C4-2B (cell line): ENCODE results near the gene CNBD2.

Source experiments
- H3K27ac ChIP-seq: fragments of 450-650 bp; 2 replicates; pipeline ENCODE4 v1.5.1; 2017
- ZFX ChIP-seq: fragments of 450-650 bp; IDR thresholded peaks from 2 replicates; pipeline ENCODE4 v1.6.1; 2017
- TF ChIP-seq, protein P1 (sequence below): fragments of 450-650 bp; conservative IDR thresholded peaks from 2 replicates; pipeline ENCODE4 v1.5.1; 2017; ENCODE audit warnings: mild to moderate bottlenecking

Gene CNBD2

DNA sequence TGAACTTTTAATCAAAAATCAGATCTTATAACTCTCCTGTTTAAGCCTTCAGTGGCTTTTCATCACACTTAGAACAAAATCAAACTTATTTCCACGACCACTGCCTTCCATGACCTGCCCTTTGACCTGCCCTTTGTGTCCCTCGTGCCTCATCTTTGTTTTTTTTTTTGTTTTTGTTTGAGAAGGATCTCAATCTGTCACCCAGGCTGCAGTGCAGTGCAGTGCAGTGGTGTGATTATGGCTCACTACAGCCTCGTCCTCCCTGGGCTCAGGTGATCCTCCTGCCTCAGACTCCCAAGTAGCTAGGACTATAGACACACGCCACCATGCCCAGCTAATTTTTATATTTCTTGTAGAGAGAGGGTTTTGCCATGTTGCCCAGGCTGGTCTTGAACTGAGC, 86.8 kb downstream of the CNBD2 start:
- no peak overlapping the region for H3K27ac ChIP-seq
- TF ChIP-seq, protein P1, sequence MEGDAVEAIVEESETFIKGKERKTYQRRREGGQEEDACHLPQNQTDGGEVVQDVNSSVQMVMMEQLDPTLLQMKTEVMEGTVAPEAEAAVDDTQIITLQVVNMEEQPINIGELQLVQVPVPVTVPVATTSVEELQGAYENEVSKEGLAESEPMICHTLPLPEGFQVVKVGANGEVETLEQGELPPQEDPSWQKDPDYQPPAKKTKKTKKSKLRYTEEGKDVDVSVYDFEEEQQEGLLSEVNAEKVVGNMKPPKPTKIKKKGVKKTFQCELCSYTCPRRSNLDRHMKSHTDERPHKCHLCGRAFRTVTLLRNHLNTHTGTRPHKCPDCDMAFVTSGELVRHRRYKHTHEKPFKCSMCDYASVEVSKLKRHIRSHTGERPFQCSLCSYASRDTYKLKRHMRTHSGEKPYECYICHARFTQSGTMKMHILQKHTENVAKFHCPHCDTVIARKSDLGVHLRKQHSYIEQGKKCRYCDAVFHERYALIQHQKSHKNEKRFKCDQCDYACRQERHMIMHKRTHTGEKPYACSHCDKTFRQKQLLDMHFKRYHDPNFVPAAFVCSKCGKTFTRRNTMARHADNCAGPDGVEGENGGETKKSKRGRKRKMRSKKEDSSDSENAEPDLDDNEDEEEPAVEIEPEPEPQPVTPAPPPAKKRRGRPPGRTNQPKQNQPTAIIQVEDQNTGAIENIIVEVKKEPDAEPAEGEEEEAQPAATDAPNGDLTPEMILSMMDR: no peak
- TF ChIP-seq ZFX: no peak

DNA sequence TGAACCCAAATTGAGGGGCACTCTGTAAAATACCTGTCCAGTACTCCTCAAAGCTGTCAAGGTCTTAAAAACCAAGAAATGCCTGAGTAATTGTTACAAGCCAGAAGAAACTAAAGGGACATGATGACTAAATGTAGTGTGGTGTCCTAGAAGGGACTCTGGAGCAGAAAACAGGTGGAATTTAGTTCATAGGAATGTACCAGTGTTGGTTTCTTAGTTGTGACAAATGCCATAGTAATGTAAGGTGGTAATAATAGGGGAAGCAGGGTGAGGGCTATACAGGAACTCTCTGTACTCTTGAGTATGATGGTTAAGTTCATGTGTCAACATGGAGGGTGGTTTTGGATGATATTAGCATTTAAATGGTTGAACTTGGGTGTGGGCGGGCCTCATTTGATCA, 92.3 kb downstream of the CNBD2 start:
- no peak overlapping the region for H3K27ac ChIP-seq
- TF ChIP-seq ZFX: no peak
- TF ChIP-seq, protein P1: no peak

DNA sequence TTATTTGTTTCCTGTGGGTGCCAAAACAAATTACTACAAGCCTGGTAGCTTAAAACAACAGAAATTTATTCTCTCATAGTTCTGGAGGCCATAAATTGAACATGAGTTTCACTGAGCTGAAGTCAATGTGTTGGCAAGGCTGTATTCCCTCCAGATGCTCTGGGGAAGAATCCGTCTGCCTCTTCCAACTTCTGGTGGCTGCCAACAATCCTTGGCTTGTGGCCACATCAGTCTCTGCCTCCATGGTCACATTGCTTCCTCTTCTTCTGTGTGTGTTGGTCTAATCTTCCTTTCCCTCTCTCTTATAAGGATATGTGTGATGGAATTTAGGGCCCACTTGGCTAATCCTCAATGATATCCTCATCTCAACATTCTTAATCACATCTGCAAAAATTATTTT, 93.4 kb downstream of the CNBD2 start:
- TF ChIP-seq ZFX: no peak
- TF ChIP-seq, protein P1: no peak
- no peak overlapping the region for H3K27ac ChIP-seq

DNA sequence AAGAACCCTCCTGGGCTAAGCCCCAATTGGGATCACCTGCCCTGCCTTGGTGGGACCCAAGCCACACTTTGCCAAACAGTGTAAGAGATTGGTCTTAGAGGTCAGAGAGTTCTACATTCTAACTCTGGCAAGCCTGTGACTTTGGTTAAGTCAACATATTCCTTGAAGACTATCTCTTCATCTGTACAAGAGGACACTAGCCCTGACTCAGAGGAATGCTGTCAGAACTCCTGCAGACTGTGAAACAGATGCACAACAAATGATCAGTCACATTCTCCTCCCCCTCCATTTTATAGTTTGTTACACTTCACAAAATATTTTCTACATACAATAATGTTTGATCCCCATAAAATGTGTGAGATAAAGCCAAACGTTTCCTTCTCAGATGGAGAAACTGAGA, 94.4 kb downstream of the CNBD2 start:
- TF ChIP-seq, protein P1: no peak
- TF ChIP-seq ZFX: no peak
- H3K27ac ChIP-seq: no peak overlapping the region

DNA sequence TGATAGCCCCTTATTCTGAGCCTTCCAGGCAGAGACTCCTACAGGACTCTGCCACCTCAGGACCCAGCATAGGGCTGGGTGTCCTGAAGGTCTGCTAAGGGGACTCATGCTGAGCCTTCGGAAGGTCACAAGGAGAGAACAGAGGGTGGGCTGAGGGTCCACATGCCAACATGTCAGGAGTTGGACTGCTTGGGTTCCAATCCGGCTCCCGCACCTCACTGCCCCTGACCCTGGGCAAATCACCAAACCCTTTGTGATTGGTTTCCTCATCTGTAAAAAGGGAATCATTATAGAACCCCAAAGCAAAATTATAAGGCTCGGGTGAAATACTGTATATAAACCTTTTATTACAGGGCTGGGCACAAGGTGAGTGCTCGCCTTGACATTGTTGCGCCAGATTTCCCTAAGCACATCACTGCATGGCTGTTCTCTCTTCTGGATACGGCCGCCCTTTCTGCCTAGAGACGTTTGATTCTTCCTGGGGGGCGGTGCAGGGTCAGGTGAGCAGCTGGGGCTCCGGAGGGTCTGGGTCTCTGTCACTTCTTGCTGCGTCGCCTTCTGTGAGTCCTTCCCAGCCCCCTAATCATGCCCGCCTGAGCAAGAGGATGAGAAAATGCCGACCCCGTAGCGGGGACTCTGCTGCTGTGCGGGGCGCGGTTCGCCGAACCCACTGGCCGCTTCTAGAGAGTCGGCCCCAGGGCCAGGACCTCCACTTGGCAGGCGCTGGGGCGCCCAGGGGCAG, 95.7 kb downstream of the CNBD2 start:
- TF ChIP-seq, protein P1: no peak
- no peak for TF ChIP-seq ZFX
- H3K27ac ChIP-seq: peak overlapping the region; percentile 64

DNA sequence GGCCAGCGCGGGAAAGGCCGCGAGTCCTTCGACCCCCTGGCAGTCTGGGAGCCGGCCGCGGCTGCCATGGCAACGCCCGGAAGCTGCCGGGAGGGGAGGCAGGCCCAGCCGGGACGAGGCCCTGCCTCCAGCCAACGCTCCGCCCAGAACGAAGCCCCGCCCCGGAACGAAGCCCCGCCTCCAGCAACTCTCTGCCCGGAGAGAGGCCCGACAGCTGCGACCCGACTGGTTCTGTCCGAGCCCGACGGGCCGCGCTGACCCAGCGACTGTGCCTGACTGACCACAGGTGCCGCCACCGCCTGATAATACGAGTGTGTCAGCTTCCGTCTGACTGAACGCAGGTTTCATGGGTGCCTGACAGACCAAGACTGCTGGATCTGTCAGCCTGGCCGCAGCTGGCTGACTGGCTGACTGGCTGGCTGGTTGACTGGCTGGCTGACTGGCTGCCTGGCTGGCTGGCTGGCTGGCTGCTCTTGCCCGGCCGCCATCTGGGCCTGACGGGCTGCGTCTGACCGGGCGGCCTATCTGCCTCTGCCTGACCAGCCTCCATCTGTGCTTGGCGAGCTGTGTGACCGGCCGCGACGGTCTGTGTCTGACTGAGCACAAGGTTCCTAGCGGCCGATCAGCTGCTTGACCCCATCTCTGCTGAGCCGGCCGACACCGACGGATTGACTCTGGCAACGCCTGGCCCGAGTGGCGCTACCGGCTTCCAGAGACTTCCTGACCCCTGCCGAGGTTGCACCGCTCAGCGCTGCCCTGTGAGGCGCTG, 96.5 kb downstream of the CNBD2 start:
- no peak for TF ChIP-seq ZFX
- TF ChIP-seq, protein P1: no peak
- H3K27ac ChIP-seq: peak overlapping the region; percentile 64

DNA sequence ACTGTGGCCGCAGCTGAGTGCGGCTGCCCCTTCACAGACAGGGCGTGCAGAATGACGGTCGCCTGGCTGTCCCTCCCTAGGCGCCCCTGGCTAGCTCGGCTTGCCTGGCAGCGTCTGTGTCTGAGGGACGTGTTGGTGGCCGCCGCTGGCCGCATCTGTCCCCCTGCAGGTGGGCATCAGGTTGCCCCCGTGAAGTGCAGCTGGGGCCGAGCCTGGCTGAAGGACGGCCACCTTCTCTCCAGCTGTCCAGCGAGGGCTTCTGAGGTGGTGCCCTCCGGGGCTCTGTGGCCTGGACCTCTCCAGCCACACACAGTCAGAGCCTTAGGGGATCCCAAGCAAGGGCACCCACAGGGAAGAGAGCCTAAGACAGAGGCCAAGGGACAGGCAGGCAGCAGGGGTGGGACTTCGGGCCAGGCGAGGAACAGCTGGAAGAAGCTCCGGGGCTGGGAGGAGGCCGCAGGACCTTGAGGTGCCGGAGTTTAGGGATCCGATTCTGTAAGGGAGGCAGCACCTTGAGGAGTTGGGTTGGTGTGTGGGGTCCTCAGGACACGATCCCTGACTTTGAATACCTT, 97.1 kb downstream of the CNBD2 start:
- TF ChIP-seq, protein P1: no peak
- no peak for TF ChIP-seq ZFX
- H3K27ac ChIP-seq: peak overlapping the region; percentile 64
